Measurements from ENCODE around the gene ZMYND19.
A peak's percentile ranks its signal among the peaks of the same experiment; 100 is the strongest.
"Not testable (repeated sequence)": the region's sequence is repeated elsewhere in the genome, so short reads cannot be mapped to it uniquely, and the experiment has no call there.

The ZMYND19 gene

GRCh38 chr9:137613738-137614523 lies 23.6 kb upstream of the ZMYND19 start:
- no peak for DNase-seq

GRCh38 chr9:137613259-137613658 lies 22.9 kb upstream of the ZMYND19 start:
- DNase-seq = no peak

- DNase-seq = no peak
Observed at GRCh38 chr9:137612741-137613142, 22.4 kb upstream of the ZMYND19 start.

- peak; percentile 33 for DNase-seq
Observed at GRCh38 chr9:137611623-137612609, 21.6 kb upstream of the ZMYND19 start.

- DNase-seq = no peak
Observed at GRCh38 chr9:137610944-137611343, 20.6 kb upstream of the ZMYND19 start.

GRCh38 chr9:137607141-137607857 lies 17.0 kb upstream of the ZMYND19 start:
- no peak for DNase-seq

GRCh38 chr9:137606734-137607138 lies 16.4 kb upstream of the ZMYND19 start:
- DNase-seq = no peak

- DNase-seq = no peak
Observed at GRCh38 chr9:137606005-137606621, 15.8 kb upstream of the ZMYND19 start.

- DNase-seq = no peak
Observed at GRCh38 chr9:137605121-137606004, 15.1 kb upstream of the ZMYND19 start, which contains the start of gene ARRDC1. Gene ARRDC1 (plus strand): TSS chr9:137605686. CDS start chr9:137605718, 32 bp downstream.

GRCh38 chr9:137604345-137605086 lies 14.2 kb upstream of the ZMYND19 start:
- no peak for DNase-seq

- DNase-seq = no peak
Observed at GRCh38 chr9:137603879-137604278, 13.6 kb upstream of the ZMYND19 start.

GRCh38 chr9:137602661-137603060 lies 12.3 kb upstream of the ZMYND19 start:
- DNase-seq = no peak

- DNase-seq = no peak
Observed at GRCh38 chr9:137598943-137599342, 8.6 kb upstream of the ZMYND19 start.

GRCh38 chr9:137596577-137596976 lies 6.3 kb upstream of the ZMYND19 start:
- DNase-seq = not testable (repeated sequence)

GRCh38 chr9:137593176-137593575 lies 2.9 kb upstream of the ZMYND19 start:
- DNase-seq = no peak

- DNase-seq = no peak
Observed at GRCh38 chr9:137592767-137593166, 2.5 kb upstream of the ZMYND19 start.

GRCh38 chr9:137590123-137590468 lies 216 bp downstream of the ZMYND19 start:
- no peak for DNase-seq

GRCh38 chr9:137589441-137590122 lies 730 bp downstream of the ZMYND19 start:
- DNase-seq = no peak

- no peak for DNase-seq
Observed at GRCh38 chr9:137588891-137589290, 1.4 kb downstream of the ZMYND19 start.

- no peak for DNase-seq
Observed at GRCh38 chr9:137588311-137588710, 2.0 kb downstream of the ZMYND19 start.
